ENCODE measurements around the gene EGFL6.
"Not testable (repeated sequence)": the region's sequence is repeated elsewhere in the genome, so short reads cannot be mapped to it uniquely, and the experiment has no call there.

EGFL6 gene

DNA sequence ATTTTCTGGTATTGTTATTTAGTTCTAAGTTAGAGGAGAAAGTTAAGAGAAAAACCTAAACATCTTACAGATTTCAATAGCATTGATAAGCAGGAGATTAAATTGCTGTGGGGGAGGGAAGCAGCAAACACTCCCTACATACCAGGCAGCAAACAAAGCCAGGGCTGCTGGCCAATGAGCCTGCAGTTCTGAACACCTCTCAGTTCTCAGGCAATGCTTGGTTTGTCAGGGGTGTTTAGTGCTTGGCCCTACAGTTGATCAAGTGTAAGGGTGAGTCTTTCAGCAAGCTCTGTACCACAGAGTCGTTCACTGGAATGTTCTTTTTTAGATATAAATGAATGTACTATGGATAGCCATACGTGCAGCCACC, 38.6 kb downstream of the EGFL6 start:
- no peak overlapping the region for H3K27ac ChIP-seq
- TF ChIP-seq CTCF (conservative IDR thresholded peaks at IDR 0.05), result no peak

DNA sequence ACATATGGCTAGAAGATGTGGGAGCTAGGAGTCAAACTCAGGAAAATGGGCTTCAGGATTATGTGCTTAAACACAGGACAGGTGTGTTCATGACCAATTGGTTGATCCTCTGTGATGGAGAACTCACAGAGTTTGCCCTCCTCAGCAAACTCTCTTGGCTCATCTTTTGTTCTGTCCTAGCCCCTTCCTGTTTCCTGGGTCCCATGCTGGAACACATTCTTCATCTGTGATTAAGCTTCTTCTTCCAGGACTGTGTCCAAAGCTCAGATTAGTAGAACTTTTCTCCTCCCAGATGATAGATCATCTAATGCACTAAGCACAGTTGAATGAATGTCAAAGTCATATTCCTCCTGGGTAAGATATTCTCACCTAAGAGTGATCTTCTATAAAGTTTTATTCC, 44.8 kb downstream of the EGFL6 start:
- TF ChIP-seq CTCF (conservative IDR thresholded peaks at IDR 0.05), result no peak
- no peak overlapping the region for H3K27ac ChIP-seq

- TF ChIP-seq CTCF (conservative IDR thresholded peaks at IDR 0.05), result no peak
- H3K27ac ChIP-seq, result no peak overlapping the region
Measured at GRCh38 chrX:13620207-13620606, 50.8 kb downstream of the EGFL6 start.

DNA sequence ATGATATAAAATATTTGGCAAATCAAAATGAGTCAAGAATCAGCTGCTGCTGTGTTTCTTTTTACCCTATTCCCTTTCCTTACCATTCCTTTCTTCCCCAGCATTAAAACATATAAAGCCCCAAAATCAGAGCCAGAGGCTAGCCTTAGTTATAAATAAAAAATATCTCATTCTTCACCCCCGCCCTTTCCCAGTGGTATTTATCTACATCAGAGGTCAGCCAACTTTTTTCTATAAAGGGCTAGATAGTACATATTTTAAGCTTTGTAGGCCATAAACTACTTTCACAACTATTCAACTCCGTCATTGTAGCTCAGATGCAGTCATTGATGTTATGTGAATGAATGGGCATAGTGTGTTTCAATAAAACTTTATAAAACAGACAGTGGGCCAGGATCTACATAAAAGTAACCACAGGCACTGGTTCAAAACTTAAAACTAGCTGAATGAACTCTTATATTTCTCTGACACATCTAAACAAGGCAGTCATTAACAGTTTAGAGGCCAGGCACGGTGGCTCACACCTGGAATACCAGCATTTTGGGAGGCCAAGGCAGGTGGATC, 53.1 kb downstream of the EGFL6 start:
- no peak overlapping the region for H3K27ac ChIP-seq
- no peak for TF ChIP-seq CTCF (conservative IDR thresholded peaks at IDR 0.05)

GRCh38 chrX:13627306-13627705, 57.9 kb downstream of the EGFL6 start:
- no peak for TF ChIP-seq CTCF (conservative IDR thresholded peaks at IDR 0.05)
- H3K27ac ChIP-seq, result no peak overlapping the region

DNA sequence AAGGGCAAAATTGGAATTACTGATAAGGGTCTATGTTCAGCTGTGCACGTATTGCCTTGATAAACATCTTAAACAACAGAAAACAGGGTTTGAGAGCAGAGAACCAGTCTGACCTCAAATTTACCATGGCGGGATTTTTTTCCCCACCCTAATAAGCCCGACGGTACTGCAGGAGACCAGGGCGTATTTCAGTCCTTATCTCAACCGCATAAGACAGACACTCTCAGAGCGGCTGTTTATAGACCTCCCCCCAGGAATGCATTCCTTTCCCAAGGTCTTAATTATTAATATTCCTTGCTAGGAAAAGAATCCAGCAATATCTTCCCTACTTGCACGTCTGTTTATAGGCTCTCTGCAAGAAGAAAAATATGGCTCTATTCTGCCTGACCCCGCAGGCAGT, 67.8 kb downstream of the EGFL6 start:
- not testable (repeated sequence) for H3K27ac ChIP-seq

GRCh38 chrX:13638021-13638420, 68.6 kb downstream of the EGFL6 start:
- no peak overlapping the region for H3K27ac ChIP-seq
- TF ChIP-seq CTCF (conservative IDR thresholded peaks at IDR 0.05), result no peak

DNA sequence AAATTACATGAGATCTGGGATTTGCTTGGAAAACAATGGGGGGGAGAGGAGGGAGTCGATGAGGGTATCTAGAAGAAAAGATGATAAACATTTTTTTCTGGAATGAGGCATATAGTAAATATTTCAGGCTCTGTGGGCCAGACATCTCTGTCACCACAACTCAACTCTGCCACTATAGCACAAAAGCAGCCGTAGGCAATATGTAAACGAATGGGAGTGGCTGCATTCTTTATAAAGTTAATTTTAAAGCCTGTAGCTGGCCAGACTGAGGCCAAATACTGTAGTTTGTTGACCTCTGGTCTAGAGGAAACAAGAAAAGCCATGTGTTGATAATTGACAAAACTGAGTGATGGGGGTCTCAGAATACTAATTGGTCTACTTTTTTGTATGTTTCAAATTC, 69.4 kb downstream of the EGFL6 start:
- H3K27ac ChIP-seq, result no peak overlapping the region
- no peak for TF ChIP-seq CTCF (conservative IDR thresholded peaks at IDR 0.05)

- H3K27ac ChIP-seq, result not testable (repeated sequence)
Measured at GRCh38 chrX:13641684-13642083, 72.3 kb downstream of the EGFL6 start.

Measured in VCaP (cell line).